NK-92 (cell line): Measurements from ENCODE around the gene EAF1.
"Not testable (repeated sequence)": the region's sequence is repeated elsewhere in the genome, so short reads cannot be mapped to it uniquely, and the experiment has no call there.

Experiments used
- DNase-seq: peaks from one replicate; lab custom pipeline; 2025; ENCODE audit not compliant: unreplicated experiment; lab: John Stamatoyannopoulos, UW

The EAF1 gene

DNA sequence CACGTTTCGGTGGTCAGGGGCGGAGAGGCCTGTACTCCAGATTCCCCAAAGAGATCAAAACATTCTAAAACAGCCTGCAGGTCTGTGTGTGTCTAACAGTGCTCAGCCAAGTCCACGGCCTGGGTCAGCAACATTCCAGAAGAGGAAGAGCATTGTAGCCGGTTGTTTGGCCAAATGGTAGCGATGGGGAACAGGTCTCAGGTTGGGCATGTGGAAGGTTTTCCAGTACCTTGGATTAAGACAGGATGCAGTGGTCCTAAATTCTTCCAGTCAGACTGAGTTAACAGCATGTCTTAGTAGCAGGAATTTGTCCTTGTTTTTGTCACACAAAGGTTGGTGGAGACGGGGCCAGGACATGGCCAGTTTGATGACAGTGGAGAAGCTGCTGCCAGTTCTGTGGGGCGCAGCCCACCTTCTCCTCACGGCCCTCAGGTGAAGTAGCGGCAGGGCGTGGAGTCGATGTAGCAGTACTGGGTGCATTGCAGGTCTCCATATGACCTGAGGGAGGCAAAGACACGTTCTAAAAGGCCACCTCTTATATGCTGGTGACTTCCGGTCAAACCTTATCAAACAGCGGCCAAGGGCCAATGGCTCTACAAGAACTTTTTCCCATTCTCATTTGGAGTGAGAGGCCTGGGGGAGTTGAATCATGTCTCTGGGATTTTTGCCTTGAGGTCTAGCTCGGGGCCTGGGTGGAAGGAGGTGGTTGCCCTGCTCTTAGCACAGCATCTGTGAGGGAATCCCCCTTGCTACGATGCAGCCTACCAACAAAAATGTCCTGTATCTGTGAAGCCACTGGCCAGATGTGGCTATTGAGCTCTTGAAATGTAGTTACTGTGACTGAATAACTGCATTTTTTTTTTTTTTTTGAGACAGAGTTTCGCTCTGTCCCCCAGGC lies 24.1 kb downstream of the EAF1 start:
- DNase-seq, result no peak

DNA sequence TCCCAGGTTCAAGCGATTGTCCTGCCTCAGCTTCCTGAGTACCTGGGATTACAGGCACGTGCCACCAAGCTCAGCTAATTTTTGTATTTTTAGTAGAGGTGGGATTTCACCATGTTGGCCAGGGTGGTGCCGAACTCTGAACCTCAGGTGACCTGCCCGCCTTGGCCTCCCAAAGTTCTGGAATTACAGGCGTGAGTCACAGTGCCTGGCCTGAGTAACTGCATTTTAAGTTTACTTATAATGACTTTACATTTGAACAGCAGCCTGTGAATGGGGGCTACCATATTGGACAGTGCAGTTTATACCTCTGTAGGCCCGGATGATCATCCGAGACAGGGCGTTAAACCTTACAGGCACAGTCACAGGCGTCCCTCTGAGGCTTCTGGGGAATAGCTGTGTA lies 24.8 kb downstream of the EAF1 start:
- no peak for DNase-seq

DNA sequence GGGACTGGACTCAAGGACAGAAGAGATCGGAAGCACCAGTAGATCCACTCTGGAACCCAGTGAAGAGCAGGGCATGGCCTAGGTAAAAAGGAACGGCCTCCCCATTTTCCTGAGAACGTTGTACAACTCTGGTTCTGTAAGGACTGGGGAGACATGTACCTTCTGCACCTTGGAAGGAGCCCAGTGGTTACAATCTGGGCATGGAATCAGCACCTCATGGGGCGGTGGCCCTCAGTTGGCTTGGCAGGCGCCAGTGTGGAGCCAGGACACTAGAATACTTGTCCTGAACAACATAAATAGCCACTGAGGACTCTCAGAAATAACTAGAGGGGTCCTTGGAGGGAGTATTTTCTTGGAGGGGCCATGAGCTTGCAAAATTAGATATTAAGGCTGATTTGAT lies 25.6 kb downstream of the EAF1 start:
- no peak for DNase-seq

DNA sequence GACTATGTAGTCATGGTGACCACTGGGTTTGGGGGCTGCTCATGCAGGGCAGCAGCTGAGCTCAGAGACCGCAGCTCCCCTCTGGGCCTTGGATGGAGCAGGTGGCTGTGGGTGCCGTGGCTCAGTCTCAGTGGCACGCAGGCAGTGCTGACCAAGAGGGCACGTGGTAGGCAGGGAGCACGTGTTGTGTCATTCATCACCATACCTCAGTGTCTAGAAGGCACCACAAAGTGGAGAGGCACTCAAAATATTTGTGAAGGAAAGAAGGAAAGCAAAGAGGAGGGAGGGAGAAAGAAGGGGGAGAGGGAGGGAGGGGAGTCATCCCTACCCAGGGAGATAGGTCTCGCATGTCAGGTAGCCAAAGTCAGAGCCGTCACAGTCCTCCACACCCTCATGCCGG lies 26.1 kb downstream of the EAF1 start:
- no peak for DNase-seq

DNA sequence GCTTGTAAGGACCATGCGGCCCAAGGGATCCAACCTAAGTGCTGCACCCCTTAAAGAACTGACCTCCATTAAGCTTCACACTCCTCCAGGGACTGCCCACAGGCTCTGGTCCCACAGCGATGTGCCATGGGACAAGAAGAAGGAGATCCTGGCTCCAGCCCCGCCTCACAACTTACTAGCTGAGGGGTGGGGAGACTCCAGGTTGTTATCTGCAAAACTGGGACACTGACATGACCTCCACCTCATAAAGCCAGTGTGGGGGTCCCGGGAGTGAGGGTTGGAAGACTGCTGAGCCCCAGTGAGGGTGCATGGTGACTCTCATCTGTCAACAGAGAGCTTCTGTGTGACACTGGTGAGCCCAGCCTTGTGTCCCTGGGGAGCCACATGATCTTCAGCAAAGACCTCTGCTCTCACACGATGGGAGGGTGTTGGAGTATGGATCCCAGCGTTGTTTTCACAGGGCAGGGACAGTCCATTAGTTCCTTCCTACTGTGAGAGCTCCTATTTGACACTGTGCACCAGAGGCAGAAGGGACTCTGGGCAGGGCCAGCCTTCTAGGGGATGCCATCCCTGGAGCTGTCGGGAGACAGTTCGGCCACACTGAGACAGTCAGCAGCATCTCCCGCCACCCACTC lies 26.7 kb downstream of the EAF1 start:
- DNase-seq, result no peak

DNA sequence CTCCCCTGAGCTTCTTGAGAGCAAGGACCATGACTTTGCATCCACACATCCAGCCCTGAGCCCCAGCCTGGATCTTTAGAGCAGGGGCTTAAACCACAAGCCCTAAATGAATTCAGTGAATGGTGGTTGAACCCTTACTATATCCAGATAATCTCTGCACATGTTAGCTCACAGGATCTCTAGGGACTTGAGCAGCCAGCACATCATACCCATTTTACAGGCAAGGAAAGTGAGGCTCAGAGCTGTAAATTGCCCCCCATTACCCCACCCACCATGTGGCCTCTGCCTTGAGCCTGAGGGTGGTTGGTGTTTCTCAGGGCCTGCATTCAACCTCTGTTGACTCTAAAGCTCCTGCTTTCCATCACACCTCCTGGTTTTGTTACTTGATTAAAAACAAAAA lies 27.6 kb downstream of the EAF1 start:
- DNase-seq, result no peak

DNA sequence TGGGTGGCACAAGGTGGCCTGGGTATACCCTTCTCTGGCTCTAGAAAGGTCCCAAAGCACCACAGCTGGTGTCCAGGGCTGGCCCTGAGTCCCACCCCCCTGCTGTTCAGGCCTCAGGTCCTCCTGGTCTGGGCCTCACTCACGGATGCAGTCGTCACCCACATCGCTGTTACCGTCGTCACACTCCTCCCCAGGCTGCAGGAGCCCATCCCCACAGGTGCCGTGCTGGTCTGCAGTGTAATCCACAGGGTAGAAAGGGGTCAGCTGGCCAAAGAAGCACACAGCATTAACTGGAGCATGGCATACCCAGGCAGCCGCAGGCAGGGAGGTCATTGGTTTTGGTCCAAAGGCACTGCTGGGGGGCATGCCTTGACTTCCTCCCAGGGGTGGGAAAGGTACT lies 28.4 kb downstream of the EAF1 start:
- no peak for DNase-seq

DNA sequence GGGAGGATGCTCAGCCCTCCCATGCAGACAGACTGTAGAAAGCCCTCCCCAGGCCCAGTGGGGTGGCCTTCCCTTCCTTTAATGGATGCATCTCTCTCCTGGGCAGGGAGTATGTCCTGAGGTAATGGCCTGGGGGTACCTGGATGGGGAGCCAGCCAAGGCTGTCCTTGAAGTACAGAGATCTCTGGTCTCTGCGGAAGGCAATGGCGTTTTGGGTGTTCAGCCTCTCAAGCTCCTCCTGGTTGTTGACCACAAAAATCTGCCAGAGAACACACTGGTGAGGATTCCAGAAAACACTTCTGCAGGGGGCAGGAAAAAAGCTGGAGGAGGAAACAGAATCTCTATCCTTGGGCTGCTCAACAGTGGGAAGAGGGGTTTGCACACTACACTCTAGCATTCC lies 28.9 kb downstream of the EAF1 start:
- no peak for DNase-seq

DNA sequence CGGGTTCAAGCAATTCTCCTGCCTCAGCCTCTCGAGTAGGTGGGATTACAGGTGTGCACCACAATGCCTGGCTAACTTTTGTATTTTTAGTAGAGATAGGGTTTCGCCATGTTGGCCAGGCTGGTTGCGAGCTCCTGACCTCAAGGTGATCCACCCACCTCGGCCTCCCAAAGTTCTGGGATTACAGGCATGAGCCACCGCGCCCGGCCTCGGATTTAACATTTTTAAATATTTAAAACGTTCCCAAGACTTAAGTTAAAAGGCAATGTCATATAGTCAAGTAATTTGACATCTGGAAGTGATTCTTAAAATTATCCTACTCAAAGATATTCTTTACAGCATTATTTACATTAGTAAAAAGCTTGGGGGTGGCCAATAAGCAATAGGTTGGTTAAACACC lies 29.5 kb downstream of the EAF1 start:
- not testable (repeated sequence) for DNase-seq

DNA sequence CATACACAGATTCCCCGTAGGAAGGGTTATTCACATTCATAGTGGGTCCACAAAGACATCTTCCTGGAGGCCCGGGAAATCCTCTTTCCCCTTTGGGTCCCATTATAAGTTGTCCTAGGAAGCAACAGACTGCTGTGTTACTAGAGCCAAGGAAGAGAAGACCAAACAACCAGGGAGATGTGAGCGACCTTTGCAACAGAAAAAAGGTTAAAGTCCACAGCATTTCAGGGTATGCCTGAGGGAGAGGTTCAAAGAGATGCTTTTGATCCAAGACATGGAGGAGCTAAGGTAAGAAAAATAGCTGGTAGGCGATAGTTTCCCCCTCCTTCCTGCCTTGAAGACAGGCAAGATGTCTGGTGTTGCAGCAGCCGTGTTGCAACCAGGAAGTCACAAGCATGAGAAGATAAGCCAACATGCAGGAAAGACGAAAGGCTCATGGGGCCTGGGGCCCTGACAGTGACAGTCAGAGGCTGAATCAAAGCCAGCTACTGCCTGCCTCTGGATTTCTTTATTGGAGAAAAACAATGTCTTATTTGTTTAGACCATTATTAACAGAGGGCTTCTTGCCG lies 30.9 kb downstream of the EAF1 start:
- DNase-seq, result no peak

DNA sequence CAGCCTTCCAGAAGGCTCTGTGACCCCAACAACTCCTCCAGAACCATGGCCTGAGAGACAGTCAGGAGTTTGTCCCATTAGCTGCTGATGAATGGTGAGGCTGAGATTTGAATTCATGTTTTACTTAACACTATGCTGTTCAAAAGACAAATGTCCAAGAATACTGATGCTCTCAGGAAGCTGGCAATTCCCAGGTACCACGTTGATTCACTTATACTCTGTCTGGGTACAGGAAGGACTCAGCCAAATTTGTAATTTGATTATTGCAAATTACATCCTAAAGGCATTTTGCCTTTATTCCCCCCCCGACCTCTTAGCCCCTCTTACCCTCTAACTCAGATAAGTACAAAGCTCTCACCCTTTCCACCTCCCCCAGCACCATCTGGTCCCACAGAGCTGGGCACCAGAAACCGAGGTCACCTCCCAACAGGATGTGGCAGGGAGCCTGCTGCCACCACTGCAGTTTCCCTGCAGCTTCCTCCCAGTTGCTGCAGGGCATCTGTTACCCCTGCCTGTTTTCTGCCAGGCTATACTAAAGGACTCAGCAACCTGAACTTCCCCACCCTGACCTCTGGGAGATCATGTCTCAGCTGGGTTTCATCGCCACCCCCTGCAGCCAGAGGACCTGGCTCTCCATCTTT lies 33.6 kb downstream of the EAF1 start:
- no peak for DNase-seq

DNA sequence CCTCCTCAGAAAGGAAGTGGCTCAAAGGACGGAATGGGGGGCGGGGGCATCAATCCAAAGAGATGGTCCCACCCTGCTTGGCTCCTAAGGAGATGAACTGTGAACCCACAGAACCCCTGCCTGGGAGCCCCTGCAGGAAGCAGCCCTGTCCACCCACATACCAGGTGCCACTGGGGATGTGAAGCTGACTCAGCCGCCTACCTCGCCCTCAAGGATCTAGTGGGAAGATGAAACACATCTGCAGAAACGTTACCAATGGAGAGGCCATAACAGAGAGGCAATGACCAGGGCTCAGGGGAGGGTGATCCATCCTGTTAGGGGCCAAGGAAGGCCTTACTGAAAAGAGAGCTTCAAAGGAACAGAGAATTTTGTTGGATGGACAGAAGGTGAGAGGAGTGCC lies 35.1 kb downstream of the EAF1 start:
- no peak for DNase-seq

DNA sequence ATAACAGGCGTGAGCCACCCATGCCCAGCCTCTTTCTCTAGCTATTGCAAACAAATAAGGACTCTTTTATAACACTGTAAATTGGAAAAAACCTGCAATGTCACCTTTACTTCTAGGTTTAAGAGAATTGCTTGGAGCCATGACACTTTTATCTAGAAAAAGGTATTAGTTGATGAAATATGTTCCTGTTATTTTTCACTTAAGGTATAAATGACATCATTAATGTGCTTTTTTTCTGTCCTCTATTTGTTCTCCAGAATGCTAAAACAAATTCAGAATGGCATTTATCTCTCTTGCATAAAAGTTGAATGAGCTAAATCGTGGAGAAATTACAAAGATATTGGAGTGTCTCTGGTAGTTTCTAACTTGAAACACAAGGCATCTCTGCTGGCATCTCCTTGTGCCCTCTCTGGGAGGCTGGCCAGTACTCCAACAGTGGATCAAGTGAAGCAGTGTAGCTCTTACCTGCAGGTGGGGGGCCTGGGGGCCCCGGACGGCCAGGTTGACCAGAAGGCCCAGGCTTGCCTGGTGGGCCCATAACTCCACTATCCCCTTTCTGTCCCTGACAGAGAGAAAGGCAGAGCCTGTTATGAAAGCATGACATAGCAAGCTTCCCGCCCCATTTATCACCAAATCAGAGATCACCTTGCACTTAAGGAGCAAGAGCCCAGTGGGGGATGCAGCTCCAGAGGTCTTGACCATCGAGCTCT lies 38.6 kb downstream of the EAF1 start:
- DNase-seq, result no peak

DNA sequence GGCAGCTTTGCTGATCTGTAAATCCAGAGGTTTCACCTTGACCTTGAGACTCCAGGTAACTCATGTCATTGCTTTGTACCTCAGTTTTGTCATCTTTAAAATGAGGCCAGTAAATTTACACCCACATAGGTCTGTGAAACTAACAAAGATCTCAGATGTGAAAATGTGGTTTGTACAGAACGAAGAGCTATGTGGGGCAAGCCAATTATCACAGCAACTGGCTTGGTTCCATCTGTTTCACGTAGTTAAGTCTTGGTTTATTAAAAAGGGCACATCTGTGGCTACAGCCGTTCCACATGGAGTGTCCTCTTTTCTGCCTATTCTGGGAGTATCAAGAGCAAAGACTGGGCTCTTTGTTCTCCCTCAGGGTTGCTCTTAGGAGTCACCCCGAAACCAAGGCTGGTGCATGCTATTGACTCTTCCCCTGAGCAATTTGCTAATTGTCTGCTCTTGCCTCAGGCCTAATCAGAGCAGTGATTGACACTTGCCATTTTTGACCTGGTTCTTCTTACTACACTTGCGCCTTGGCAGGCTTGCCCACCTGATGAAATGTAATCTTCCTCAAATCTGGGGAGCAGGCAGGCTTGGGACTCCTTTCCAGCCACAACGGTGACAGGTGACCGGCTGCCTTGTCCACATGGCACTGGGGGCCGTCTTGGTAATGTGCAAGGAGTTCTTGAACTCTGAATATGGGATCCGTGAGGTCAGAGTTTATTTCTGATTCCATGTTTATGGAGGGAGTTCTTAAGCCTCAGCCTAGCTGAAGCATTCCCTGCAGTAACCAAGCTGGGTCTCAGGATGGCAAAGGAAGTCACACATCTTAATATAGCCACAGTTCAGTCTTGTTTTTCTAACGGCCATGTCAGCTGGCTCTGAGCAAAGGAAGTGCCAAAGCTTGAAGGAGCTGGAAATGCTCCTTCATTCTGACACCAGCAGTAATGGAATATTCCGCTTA lies 40.1 kb downstream of the EAF1 start:
- DNase-seq, result no peak

DNA sequence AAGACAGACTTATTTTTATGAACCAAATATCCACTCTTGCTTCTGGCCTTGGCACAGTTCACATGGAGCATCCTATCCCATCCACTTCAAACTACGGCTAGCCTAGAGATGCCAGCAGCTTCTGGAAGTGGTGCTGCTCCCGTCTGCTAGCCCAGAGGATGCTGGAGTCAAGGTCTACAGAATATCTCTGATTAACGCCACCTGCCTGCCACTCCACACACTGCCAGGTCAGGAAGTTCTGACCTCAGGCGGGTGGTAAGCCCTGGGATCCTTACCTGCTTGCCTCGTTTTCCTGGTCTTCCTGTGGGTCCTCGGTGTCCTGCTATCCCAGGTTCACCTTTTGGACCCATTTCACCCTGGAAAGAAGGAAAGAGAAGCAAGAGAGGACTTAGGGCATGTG lies 42.9 kb downstream of the EAF1 start:
- DNase-seq, result no peak

DNA sequence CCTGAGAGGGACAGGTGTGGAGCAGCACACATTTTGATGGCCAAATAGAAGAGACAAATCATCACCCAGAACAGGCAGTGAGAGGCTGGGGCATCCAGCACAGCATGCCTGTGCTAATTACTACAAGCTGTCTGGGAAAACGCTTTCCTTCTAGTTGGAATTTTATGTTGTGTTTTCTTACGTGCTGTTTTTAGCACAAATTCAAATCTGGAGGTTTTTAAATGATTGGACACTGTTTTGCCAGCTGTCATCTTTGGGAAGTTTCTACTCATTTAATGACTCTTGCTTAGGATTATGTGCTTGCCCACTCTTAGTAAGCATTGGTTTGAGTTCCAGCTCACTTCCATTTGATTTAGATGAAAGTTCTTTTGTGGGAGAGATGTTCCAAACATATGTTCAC lies 43.5 kb downstream of the EAF1 start:
- DNase-seq, result no peak

DNA sequence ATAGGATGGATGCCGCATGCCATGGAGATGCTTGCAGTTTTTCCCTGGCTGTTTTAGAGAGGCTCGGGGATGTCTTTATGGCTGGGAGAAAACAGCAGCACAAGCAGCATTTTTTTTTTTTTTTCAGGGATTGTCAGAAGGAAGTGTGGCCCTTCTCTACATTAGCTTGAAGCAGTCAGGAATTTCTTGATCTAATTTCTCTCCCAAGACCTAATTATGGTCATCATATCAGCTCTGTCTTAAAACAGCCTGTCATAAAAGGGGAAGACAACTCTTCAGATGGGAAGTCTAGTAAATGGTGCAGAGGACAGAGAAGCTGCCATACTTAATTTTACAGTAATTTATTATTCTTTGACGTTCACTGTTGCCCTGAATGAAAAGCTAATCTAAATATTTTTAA lies 44.5 kb downstream of the EAF1 start:
- no peak for DNase-seq

DNA sequence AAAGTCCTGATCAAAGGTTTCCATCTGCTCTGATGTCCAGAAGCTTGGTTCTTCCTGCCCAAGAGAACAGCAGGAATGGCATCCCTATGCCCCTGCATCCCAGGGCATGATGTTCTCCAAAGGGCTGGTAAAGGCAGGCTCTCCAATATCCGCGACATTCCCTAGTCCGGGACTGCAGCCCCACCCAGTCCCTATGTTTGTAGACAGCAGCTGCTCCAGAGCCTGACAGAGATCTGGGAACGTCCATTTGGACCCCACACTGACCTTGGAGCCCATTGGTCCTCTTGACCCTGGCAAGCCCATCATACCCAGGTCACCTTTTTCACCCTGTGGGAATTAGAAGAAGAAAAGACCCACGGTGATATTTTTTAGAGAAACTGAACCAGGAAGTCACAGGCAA lies 47.8 kb downstream of the EAF1 start:
- DNase-seq, result no peak

DNA sequence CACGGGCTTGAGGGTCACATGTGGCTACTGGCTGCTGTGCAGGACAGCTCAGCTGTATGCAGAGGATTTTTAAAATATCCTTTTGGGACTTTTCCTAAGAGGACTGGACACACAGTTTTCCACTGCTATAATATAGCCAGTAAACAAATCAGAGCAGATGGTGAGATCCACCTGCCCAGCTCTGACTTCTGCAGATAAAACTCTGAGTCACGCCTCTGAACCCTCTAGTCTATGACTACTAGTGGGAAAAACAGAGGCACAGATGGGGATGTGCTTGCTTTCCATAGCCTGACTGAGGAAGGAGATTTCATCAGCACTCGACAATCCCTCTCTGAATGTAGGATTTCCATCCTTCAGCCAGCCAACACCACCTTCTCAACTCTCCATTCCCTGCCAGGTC lies 49.0 kb downstream of the EAF1 start:
- DNase-seq, result no peak

DNA sequence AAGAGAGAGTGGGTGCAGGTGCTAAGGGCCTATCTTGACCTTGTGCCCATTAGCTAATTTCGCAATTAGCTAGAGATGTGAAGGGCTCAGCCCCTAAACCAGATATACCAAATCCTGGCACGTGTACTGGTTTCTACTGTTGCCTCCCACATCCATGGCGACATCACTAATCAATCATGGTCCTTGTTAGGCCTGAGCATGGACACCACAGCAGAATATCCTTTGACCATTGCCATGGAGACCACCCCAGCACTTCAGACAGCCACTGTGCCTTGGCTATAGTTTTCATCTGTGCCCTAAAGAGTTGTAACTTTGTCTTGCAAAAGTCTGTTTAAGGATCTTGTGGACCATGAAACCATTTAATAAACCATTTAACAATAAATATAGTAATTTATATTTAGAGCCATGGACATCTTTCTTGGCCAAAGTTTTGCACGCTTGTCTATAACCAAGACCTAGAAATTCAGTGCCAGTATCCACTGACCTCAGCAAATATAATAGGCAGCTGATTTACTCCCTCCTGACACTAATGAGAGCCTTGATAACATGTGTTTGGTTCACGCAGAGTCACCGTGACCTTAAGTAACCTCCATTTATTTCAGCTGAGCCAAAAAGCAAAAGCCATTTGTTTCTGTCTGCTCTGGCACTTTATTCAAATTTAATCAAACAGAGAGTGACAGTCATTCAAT lies 50.7 kb downstream of the EAF1 start:
- DNase-seq, result no peak
